ENCODE results near the gene CYP2B6. TPM values are rescaled to one million over a fixed set of nuclear protein-coding genes. Genes with fewer than 3 reads are reported as not detected.

CYP2B6 gene
- polyA plus RNA-seq, 1 donor from 2014 or later, result not detected

- Histone ChIP-seq H4K20me1 (ENCODE audit: insufficient read depth) (no peaks in the 10 kb centered on the region), H3K4me2 (ENCODE audit: low read length) (no peak overlapping the region), H3K36me3 (ENCODE audit: insufficient read depth, low read length) (no peaks in the 10 kb centered on the region), H3K27ac (ENCODE audit: low read length) (no peak overlapping the region), H2AFZ (ENCODE audit: low read depth, low read length) (no peak overlapping the region), H3K9me2 (ENCODE audit: insufficient read depth, low read length) (no peaks in the 10 kb centered on the region), H3K4me3 (ENCODE audit: low read length) (no peak overlapping the region), H3K9ac (ENCODE audit: low read length) (no peak overlapping the region), H3K9me3 (ENCODE audit: low read length) (no peaks in the 10 kb centered on the region), H3K27me3 (ENCODE audit: insufficient read depth, low read depth, low read length) (no peaks in the 10 kb centered on the region), H3F3A (ENCODE audit: insufficient read depth, low read length, poor library complexity, severe bottlenecking) (no peaks in the 10 kb centered on the region), H3K79me2 (replicated peaks; ENCODE audit: insufficient read depth, low read length) (no peaks in the 10 kb centered on the region)
- TF ChIP-seq POLR2AphosphoS5 (IDR thresholded peaks at IDR 0.05) (no peak), REST (IDR thresholded peaks at IDR 0.05; ENCODE audit: borderline replicate concordance) (no peak), EP300 (conservative IDR thresholded peaks at IDR 0.05; ENCODE audit: poor library complexity, severe bottlenecking) (no peak), SMC3 (conservative IDR thresholded peaks at IDR 0.05; ENCODE audit: poor library complexity) (no peak), EZH2 (IDR thresholded peaks at IDR 0.05; ENCODE audit: borderline replicate concordance, insufficient read depth, low read length, poor library complexity, severe bottlenecking) (no peak)
Observed at GRCh38 chr19:41064974-41065569, 74.0 kb downstream of the CYP2B6 start.

Other genes starting within 250 kb of the CYP2B6 start
- gene ACTMAP, start 240.8 kb upstream of the CYP2B6 start, polyA plus RNA-seq, result 1.0 TPM in 1 of 2 replicates, not detected in the other
- gene SNRPA, start 240.1 kb upstream of the CYP2B6 start, polyA plus RNA-seq, result 29.9 and 37.9 TPM in 2 replicates
- 1.8 and 4.0 TPM in 2 replicates for gene MIA, start 215.8 kb upstream of the CYP2B6 start, polyA plus RNA-seq
- 66.0 and 76.2 TPM in 2 replicates for gene RAB4B, start 213.0 kb upstream of the CYP2B6 start, polyA plus RNA-seq
- 110 and 112 TPM in 2 replicates for gene EGLN2, start 192.1 kb upstream of the CYP2B6 start, polyA plus RNA-seq
- gene CYP2A6, start 140.8 kb upstream of the CYP2B6 start, polyA plus RNA-seq, result not detected in 2 replicates
- not detected in 2 replicates for gene CYP2A7, start 109.1 kb upstream of the CYP2B6 start, polyA plus RNA-seq
- gene CYP2A13, start 97.2 kb downstream of the CYP2B6 start, polyA plus RNA-seq, result not detected in 2 replicates
- not detected in 2 replicates for gene CYP2F1, start 123.2 kb downstream of the CYP2B6 start, polyA plus RNA-seq
- gene CYP2S1, start 201.9 kb downstream of the CYP2B6 start, polyA plus RNA-seq, result not detected in 2 replicates
- gene AXL, start 227.9 kb downstream of the CYP2B6 start, polyA plus RNA-seq, result 0.10 TPM in 1 of 2 replicates, not detected in the other